GM19463 (cell line): ENCODE measurements around the gene RPP25L.
A peak's percentile ranks its signal among the peaks of the same experiment; 100 is the strongest.

Experiments
- ATAC-seq: cut with Tn5 transposase; IDR thresholded peaks from one replicate; pipeline ENCODE4 v1.9.1; 2021; ENCODE audit warnings: mild to moderate bottlenecking, moderate library complexity; ENCODE audit not compliant: unreplicated experiment

RPP25L gene

GRCh38 chr9:34638138-34638445, 26.2 kb upstream of the RPP25L start:
- no peak for ATAC-seq

GRCh38 chr9:34637356-34638137, 25.6 kb upstream of the RPP25L start, which contains the start of gene SIGMAR1:
SIGMAR1 (minus strand) TSS chr9:34637787; CDS start chr9:34637697, 90 bp downstream.
- peak; percentile 86 for ATAC-seq

- no peak for ATAC-seq
Observed at GRCh38 chr9:34636791-34637355, 25.0 kb upstream of the RPP25L start.

GRCh38 chr9:34635556-34635955, 23.7 kb upstream of the RPP25L start:
- ATAC-seq: no peak

GRCh38 chr9:34634551-34635248, 22.8 kb upstream of the RPP25L start:
- no peak for ATAC-seq

GRCh38 chr9:34633851-34634550, 22.1 kb upstream of the RPP25L start:
- peak; percentile 28 for ATAC-seq

GRCh38 chr9:34633166-34633565, 21.3 kb upstream of the RPP25L start:
- ATAC-seq: no peak

- ATAC-seq: no peak
Observed at GRCh38 chr9:34630402-34631154, 18.7 kb upstream of the RPP25L start.

GRCh38 chr9:34629491-34629808, 17.6 kb upstream of the RPP25L start:
- ATAC-seq: no peak

- ATAC-seq: no peak
Observed at GRCh38 chr9:34628656-34629490, 17.0 kb upstream of the RPP25L start, which contains the start of gene ARID3C. ARID3C (minus strand) TSS chr9:34629066; CDS start chr9:34628014, 1,052 bp downstream.

GRCh38 chr9:34627716-34628655, 16.1 kb upstream of the RPP25L start:
- ATAC-seq: no peak

- ATAC-seq: no peak
Observed at GRCh38 chr9:34625186-34625486, 13.2 kb upstream of the RPP25L start.

GRCh38 chr9:34624475-34625185, 12.7 kb upstream of the RPP25L start:
- ATAC-seq: no peak

GRCh38 chr9:34623374-34624235, 11.7 kb upstream of the RPP25L start:
- no peak for ATAC-seq

GRCh38 chr9:34620061-34620994, 8.4 kb upstream of the RPP25L start, which contains the start of gene DCTN3:
DCTN3 (minus strand) TSS chr9:34620495; CDS start chr9:34620464, 31 bp downstream.
- peak; percentile 100 for ATAC-seq

GRCh38 chr9:34615132-34615531, 3.2 kb upstream of the RPP25L start:
- no peak for ATAC-seq
